OCI-LY1 (cell line): ENCODE results near the gene MRPL58.

ENCODE experiments used
- H2AFZ ChIP-seq: fragments of 200-600 bp; sonication (generic), shearing (Covaris generic); 2 replicates; pipeline ENCODE4 v1.6.0; 2014; ENCODE audit warnings: antibody characterized with exemption, mild to moderate bottlenecking, low read length
- H3F3A ChIP-seq: fragments of 200-600 bp; sonication (generic), shearing (Covaris generic); 2 replicates; pipeline ENCODE4 v1.6.0; 2014; ENCODE audit warnings: mild to moderate bottlenecking, antibody characterized with exemption, low read length, moderate library complexity; ENCODE audit not compliant: insufficient read depth
- H3K27ac ChIP-seq: fragments of 200-600 bp; sonication (generic); 2 replicates; pipeline ENCODE4 v1.5.1; 2014; ENCODE audit warnings: low read length, mixed run types, mild to moderate bottlenecking, low read depth; ENCODE audit not compliant: poor library complexity, severe bottlenecking
- H3K27me3 ChIP-seq: fragments of 200-600 bp; sonication (generic); 2 replicates; pipeline ENCODE4 v1.6.0; 2014; ENCODE audit warnings: antibody characterized with exemption, mild to moderate bottlenecking, low read length, moderate library complexity; ENCODE audit not compliant: insufficient read depth
- H3K36me3 ChIP-seq: fragments of 200-600 bp; sonication (generic); 2 replicates; pipeline ENCODE4 v1.6.1; 2014; ENCODE audit warnings: mild to moderate bottlenecking, antibody characterized with exemption, low read length, moderate library complexity, mixed read lengths; ENCODE audit not compliant: insufficient read depth
- H3K4me1 ChIP-seq: fragments of 200-600 bp; sonication (generic); 2 replicates; pipeline ENCODE4 v1.5.1; 2014; ENCODE audit warnings: mild to moderate bottlenecking, low read length, moderate library complexity; ENCODE audit not compliant: insufficient read depth, severe bottlenecking
- H3K4me2 ChIP-seq: fragments of 200-600 bp; sonication (generic), shearing (Covaris generic); 2 replicates; pipeline ENCODE4 v1.6.1; 2014; ENCODE audit warnings: low read length
- H3K4me3 ChIP-seq: fragments of 200-600 bp; sonication (generic); 2 replicates; pipeline ENCODE4 v1.5.1; 2014; ENCODE audit warnings: low read length, low read depth, mild to moderate bottlenecking, mixed read lengths; ENCODE audit not compliant: poor library complexity, severe bottlenecking
- H3K79me2 ChIP-seq: fragments of 200-600 bp; shearing (Covaris generic); 2 replicates; pipeline ENCODE4 v1.6.1; 2016; ENCODE audit warnings: mixed run types, low read length, mixed read lengths; ENCODE audit not compliant: insufficient read depth
- H3K9ac ChIP-seq: fragments of 200-600 bp; sonication (generic), shearing (Covaris generic); 2 replicates; pipeline ENCODE4 v1.6.1; 2014; ENCODE audit warnings: mild to moderate bottlenecking, low read length, mixed read lengths
- H3K9me2 ChIP-seq: fragments of 200-600 bp; sonication (generic), shearing (Covaris generic); 2 replicates; pipeline ENCODE4 v1.6.1; 2014; ENCODE audit warnings: low read depth, mild to moderate bottlenecking, low read length, mixed read lengths
- H3K9me3 ChIP-seq: fragments of 200-600 bp; shearing (Covaris generic); 2 replicates; pipeline ENCODE4 v1.6.1; 2014; ENCODE audit warnings: low read length, mixed read lengths
- H4K20me1 ChIP-seq: fragments of 200-600 bp; sonication (generic), shearing (Covaris generic); 2 replicates; pipeline ENCODE4 v1.6.0; 2016; ENCODE audit warnings: mild to moderate bottlenecking, low read length; ENCODE audit not compliant: insufficient read depth
- CTCF ChIP-seq: fragments of 200-600 bp; sonication (generic), shearing (Covaris generic); IDR thresholded peaks from 2 replicates; pipeline ENCODE4 v1.5.1; 2017; ENCODE audit warnings: mild to moderate bottlenecking, antibody characterized with exemption, low read length, moderate library complexity, mixed read lengths
- EZH2 ChIP-seq: fragments of 200-600 bp; sonication (generic), shearing (Covaris generic); IDR thresholded peaks from 2 replicates; pipeline ENCODE4 v1.8.0; 2017; ENCODE audit warnings: borderline replicate concordance, mixed run types, mild to moderate bottlenecking, antibody characterized with exemption, low read length, moderate library complexity, mixed read lengths

MRPL58 gene

GRCh38 chr17:75065562-75066151 is 53.2 kb downstream of the MRPL58 start:
- Histone ChIP-seq H3K27ac (no peak overlapping the region), H3K79me2 (no peaks in the 10 kb centered on the region), H4K20me1 (no peaks in the 10 kb centered on the region), H3K4me1 (no peaks in the 10 kb centered on the region), H3K27me3 (no peaks in the 10 kb centered on the region), H2AFZ (no peak overlapping the region), H3K9ac (no peak overlapping the region), H3K9me3 (no peaks in the 10 kb centered on the region), H3K4me3 (no peak overlapping the region), H3K36me3 (peaks cover 22% of the 10 kb centered on the region), H3K9me2 (no peaks in the 10 kb centered on the region), H3K4me2 (no peak overlapping the region), H3F3A (no peaks in the 10 kb centered on the region)
- TF ChIP-seq EZH2: no peak
- TF ChIP-seq CTCF: no peak

- no peak overlapping the region for H3K4me2 ChIP-seq
- no peaks in the 10 kb centered on the region for H3K9me3 ChIP-seq
- H3K4me3 ChIP-seq: no peak overlapping the region
- no peaks in the 10 kb centered on the region for H3F3A ChIP-seq
- no peaks in the 10 kb centered on the region for H3K27me3 ChIP-seq
- H4K20me1 ChIP-seq: no peaks in the 10 kb centered on the region
- H2AFZ ChIP-seq: no peak overlapping the region
- no peaks in the 10 kb centered on the region for H3K79me2 ChIP-seq
- TF ChIP-seq CTCF (no peak), EZH2 (no peak)
- H3K9me2 ChIP-seq: no peaks in the 10 kb centered on the region
- no peaks in the 10 kb centered on the region for H3K4me1 ChIP-seq
- H3K36me3 ChIP-seq: peaks cover 8% of the 10 kb centered on the region
- H3K9ac ChIP-seq: no peak overlapping the region
- H3K27ac ChIP-seq: no peak overlapping the region
Observed at GRCh38 chr17:75067856-75068255, 55.4 kb downstream of the MRPL58 start.

GRCh38 chr17:75068750-75069149 is 56.3 kb downstream of the MRPL58 start:
- no peak overlapping the region for H3K4me3 ChIP-seq
- no peaks in the 10 kb centered on the region for H4K20me1 ChIP-seq
- H3K27me3 ChIP-seq: 0 out of 2 replicates have a peak, but pooled peaks cover 2% of the 10 kb centered on the region
- TF ChIP-seq EZH2 (no peak), CTCF (no peak)
- no peaks in the 10 kb centered on the region for H3K4me1 ChIP-seq
- H3K9me3 ChIP-seq: no peaks in the 10 kb centered on the region
- H3K79me2 ChIP-seq: no peaks in the 10 kb centered on the region
- H3F3A ChIP-seq: no peaks in the 10 kb centered on the region
- H3K36me3 ChIP-seq: peaks cover 6% of the 10 kb centered on the region
- no peak overlapping the region for H3K9ac ChIP-seq
- no peak overlapping the region for H3K4me2 ChIP-seq
- no peaks in the 10 kb centered on the region for H3K9me2 ChIP-seq
- H3K27ac ChIP-seq: no peak overlapping the region
- no peak overlapping the region for H2AFZ ChIP-seq
